ENCODE data around the gene TPBGL. TPM values are rescaled to one million over a fixed set of nuclear protein-coding genes. Genes with fewer than 3 reads are reported as not detected.

TPBGL gene
- polyA plus RNA-seq, 3 donors = not detected

DNA sequence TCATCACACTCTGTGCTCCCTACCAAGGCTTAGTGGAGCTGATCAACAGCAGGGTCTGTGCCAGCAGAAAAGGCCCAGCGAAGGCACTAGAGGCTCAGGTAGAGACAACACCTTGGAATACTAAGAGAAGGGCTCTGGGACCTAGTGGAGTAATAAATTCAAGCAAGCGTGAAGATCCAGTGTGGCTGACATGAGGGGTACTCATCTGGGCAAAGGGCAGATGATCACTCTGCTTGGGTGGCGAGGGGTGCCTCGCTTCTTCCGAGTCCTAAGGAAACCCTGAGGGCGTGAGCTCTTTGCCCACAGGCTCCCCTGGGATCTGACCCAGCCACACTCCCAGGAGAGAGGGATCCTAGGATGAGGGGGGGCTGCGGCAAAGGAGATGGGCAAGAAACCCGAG lies 3.5 kb upstream of the TPBGL start:
- intact Hi-C loops (cut with micrococcal nuclease) = no loop called here
- Histone ChIP-seq H3K79me2 (ENCODE audit: insufficient read depth, low read length) (no peaks in the 10 kb centered on the region), H3K36me3 (replicated peaks in 1 of 2; ENCODE audit: control insufficient read depth in 1 of 2, insufficient read depth in 2 of 2, low read length in 2 of 2) (no peaks in the 10 kb centered on the region), H3K9me3 (replicated peaks in 1 of 2; ENCODE audit: control insufficient read depth in 1 of 2, insufficient read depth in 1 of 2, low read length in 2 of 2) (peaks cover 0 to 11% of the 10 kb centered on the region in 2 donors), H3K9ac (ENCODE audit: insufficient read depth, low read length, poor library complexity, severe bottlenecking) (no peak overlapping the region), H4K20me1 (ENCODE audit: insufficient read depth, low read length) (no peaks in the 10 kb centered on the region), H3K4me1 (ENCODE audit: control insufficient read depth in 1 of 2, insufficient read depth in 2 of 2, low read length in 2 of 2) (peaks cover 4 to 18% of the 10 kb centered on the region in 2 donors), H3K4me3 (replicated peaks in 1 of 3; ENCODE audit: low read depth in 2 of 3, low read length in 3 of 3) (no peak overlapping the region), H3K27ac (ENCODE audit: low read depth in 1 of 2, low read length in 2 of 2) (no peak overlapping the region), H3K4me2 (replicated peaks; ENCODE audit: extremely low read depth, low read length, poor library complexity, severe bottlenecking) (no peak overlapping the region), H3K27me3 (ENCODE audit: control insufficient read depth in 2 of 2, insufficient read depth in 2 of 2, low read length in 2 of 2) (peaks cover 17 to 33% of the 10 kb centered on the region in 2 donors), H2AFZ (ENCODE audit: insufficient read depth, low read depth, low read length, poor library complexity, severe bottlenecking) (no peak overlapping the region)
- TF ChIP-seq, protein P1, sequence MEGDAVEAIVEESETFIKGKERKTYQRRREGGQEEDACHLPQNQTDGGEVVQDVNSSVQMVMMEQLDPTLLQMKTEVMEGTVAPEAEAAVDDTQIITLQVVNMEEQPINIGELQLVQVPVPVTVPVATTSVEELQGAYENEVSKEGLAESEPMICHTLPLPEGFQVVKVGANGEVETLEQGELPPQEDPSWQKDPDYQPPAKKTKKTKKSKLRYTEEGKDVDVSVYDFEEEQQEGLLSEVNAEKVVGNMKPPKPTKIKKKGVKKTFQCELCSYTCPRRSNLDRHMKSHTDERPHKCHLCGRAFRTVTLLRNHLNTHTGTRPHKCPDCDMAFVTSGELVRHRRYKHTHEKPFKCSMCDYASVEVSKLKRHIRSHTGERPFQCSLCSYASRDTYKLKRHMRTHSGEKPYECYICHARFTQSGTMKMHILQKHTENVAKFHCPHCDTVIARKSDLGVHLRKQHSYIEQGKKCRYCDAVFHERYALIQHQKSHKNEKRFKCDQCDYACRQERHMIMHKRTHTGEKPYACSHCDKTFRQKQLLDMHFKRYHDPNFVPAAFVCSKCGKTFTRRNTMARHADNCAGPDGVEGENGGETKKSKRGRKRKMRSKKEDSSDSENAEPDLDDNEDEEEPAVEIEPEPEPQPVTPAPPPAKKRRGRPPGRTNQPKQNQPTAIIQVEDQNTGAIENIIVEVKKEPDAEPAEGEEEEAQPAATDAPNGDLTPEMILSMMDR (IDR thresholded peaks at IDR 0.05) = no peak
- no peak for DNase-seq
- WGBS (ENCODE audit: insufficient coverage) = 100% methylated on average over 5 of the region's 8 CpGs
- Mint-ChIP-seq H3K9me3 (peaks cover 0 to 8% (median 7%) of the 10 kb centered on the region in 7 donors), H3K36me3 (no peaks in the 10 kb centered on the region), H3K4me3 (no peak overlapping the region), H3K27ac (no peak overlapping the region), H3K4me1 (peaks cover 3% of the 10 kb centered on the region), H3K27me3 (ENCODE audit: low read depth in 3 of 3) (peaks cover 33 to 46% (median 38%) of the 10 kb centered on the region in 3 donors)

DNA sequence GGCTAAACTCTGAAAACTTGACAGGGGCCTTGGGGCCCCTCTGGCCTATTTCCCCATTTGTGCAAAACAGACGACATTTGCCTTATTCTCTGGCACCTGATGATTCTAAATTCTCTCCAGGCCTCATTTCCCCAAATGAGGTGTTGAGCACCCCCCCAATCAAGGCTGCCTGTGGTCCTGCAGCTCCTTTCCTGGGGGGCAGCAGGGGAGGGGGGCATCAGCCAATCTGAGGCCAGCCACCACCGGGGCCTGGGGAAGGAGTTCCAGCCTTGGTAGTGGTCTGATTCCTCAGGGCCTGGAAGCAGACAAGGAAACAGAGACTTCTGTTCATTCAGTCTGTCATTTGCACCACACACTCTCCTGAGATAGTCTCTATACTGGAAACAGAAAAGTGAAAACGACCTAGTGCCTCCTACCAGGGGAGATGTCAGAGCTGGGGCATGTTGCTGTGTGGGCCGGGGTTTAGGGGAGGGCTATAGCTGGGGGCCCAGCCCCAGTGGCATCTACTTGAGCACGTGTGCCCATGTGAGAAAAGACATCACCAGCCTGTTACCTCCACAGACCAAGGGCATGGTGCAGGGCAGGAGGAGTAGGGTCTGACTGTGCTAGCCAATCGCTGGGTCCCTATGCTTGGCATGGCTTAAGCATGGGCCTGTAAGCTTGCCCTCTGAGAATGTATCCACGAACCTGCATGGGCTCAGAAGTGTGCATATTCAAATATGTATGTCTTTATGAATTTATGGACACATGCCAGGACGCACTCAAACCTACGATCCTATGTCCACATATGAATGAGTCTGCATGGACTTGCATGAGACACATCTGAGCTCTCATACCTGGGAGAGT lies 1.8 kb upstream of the TPBGL start:
- peaks cover 0 to 15% of the 10 kb centered on the region in 2 donors for H3K9me3 ChIP-seq (replicated peaks in 1 of 2; ENCODE audit: control insufficient read depth in 1 of 2, insufficient read depth in 1 of 2, low read length in 2 of 2)
- H3K27ac ChIP-seq (ENCODE audit: low read depth in 1 of 2, low read length in 2 of 2) = no peak overlapping the region
- H3K9me3 Mint-ChIP-seq = peaks cover 0 to 15% (median 9%) of the 10 kb centered on the region in 7 donors
- DNase-seq = no peak
- H3K27ac Mint-ChIP-seq = no peak overlapping the region
- H2AFZ ChIP-seq (ENCODE audit: insufficient read depth, low read depth, low read length, poor library complexity, severe bottlenecking) = no peak overlapping the region
- intact Hi-C loops (cut with micrococcal nuclease) = no loop called here
- no peak overlapping the region for H3K9ac ChIP-seq (ENCODE audit: insufficient read depth, low read length, poor library complexity, severe bottlenecking)
- WGBS (ENCODE audit: insufficient coverage) = 80% methylated on average over 6 of the region's 9 CpGs
- H3K27me3 ChIP-seq (ENCODE audit: control insufficient read depth in 2 of 2, insufficient read depth in 2 of 2, low read length in 2 of 2) = peaks cover 30 to 50% of the 10 kb centered on the region in 2 donors
- no peak overlapping the region for H3K4me3 ChIP-seq (replicated peaks in 1 of 3; ENCODE audit: low read depth in 2 of 3, low read length in 3 of 3)
- peak overlapping the region in 1 of 2 donors; percentile 78 for H3K4me3 Mint-ChIP-seq
- peaks cover 8 to 22% of the 10 kb centered on the region in 2 donors for H3K4me1 ChIP-seq (ENCODE audit: control insufficient read depth in 1 of 2, insufficient read depth in 2 of 2, low read length in 2 of 2)
- TF ChIP-seq, protein P1 (IDR thresholded peaks at IDR 0.05) = no peak
- H3K27me3 Mint-ChIP-seq (ENCODE audit: low read depth in 3 of 3) = peaks cover 48 to 64% (median 56%) of the 10 kb centered on the region in 3 donors
- peaks cover 8% of the 10 kb centered on the region for H3K4me1 Mint-ChIP-seq
- H3K4me2 ChIP-seq (replicated peaks; ENCODE audit: extremely low read depth, low read length, poor library complexity, severe bottlenecking) = no peak overlapping the region
- no peaks in the 10 kb centered on the region for H3K36me3 ChIP-seq (replicated peaks in 1 of 2; ENCODE audit: control insufficient read depth in 1 of 2, insufficient read depth in 2 of 2, low read length in 2 of 2)
- no peaks in the 10 kb centered on the region for H4K20me1 ChIP-seq (ENCODE audit: insufficient read depth, low read length)
- H3K79me2 ChIP-seq (ENCODE audit: insufficient read depth, low read length) = no peaks in the 10 kb centered on the region
- peaks cover 4 to 6% of the 10 kb centered on the region in 2 donors for H3K36me3 Mint-ChIP-seq

Data from CD14-positive monocyte (primary cell).